H9 (cell line): ENCODE results near the gene EID2. TPM values are rescaled to one million over a fixed set of nuclear protein-coding genes. Genes with fewer than 3 reads are reported as not detected.

ENCODE experiments used
- DNase-seq: peaks from one replicate; pipeline ENCODE4 v3.0.0-alpha.2; 2017
- H2AFZ ChIP-seq: one replicate; pipeline ENCODE4 v1.6.1; 2013; ENCODE audit warnings: mild to moderate bottlenecking, low read length, control low read depth, moderate library complexity
- H2AK5ac ChIP-seq: 2 replicates; pipeline ENCODE4 v1.6.1; 2013; ENCODE audit warnings: low read length, control low read depth, mixed read lengths; ENCODE audit not compliant: insufficient read length
- H2BK120ac ChIP-seq: one replicate; pipeline ENCODE4 v1.6.1; 2013; ENCODE audit warnings: low read depth, mild to moderate bottlenecking, low read length, control low read depth, inconsistent platforms; ENCODE audit not compliant: poor library complexity, severe bottlenecking
- H2BK12ac ChIP-seq: 2 replicates; pipeline ENCODE4 v1.6.1; 2013; ENCODE audit warnings: low read length, control low read depth, mixed read lengths, low read depth; ENCODE audit not compliant: insufficient read length
- H2BK15ac ChIP-seq: 2 replicates; pipeline ENCODE4 v1.6.1; 2013; ENCODE audit warnings: low read depth, low read length, control low read depth
- H2BK20ac ChIP-seq: one replicate; pipeline ENCODE4 v1.6.1; 2013; ENCODE audit warnings: low read depth, mild to moderate bottlenecking, low read length, control low read depth, inconsistent platforms; ENCODE audit not compliant: poor library complexity, severe bottlenecking
- H2BK5ac ChIP-seq: 2 replicates; pipeline ENCODE4 v1.6.1; 2013; ENCODE audit warnings: low read length, control low read depth, mixed read lengths; ENCODE audit not compliant: insufficient read length
- H3K14ac ChIP-seq: 2 replicates; pipeline ENCODE4 v1.6.1; 2013; ENCODE audit warnings: low read length, control low read depth; ENCODE audit not compliant: insufficient read depth
- H3K18ac ChIP-seq: 2 replicates; pipeline ENCODE4 v1.6.1; 2013; ENCODE audit warnings: low read depth, mild to moderate bottlenecking, mixed read lengths, low read length, control low read depth; ENCODE audit not compliant: insufficient read length
- H3K23ac ChIP-seq: 2 replicates; pipeline ENCODE4 v1.6.1; 2013; ENCODE audit warnings: low read length, control low read depth, mixed read lengths, low read depth; ENCODE audit not compliant: insufficient read length
- H3K23me2 ChIP-seq: 2 replicates; pipeline ENCODE4 v1.6.1; 2013; ENCODE audit warnings: low read depth, mild to moderate bottlenecking, mixed read lengths, low read length, control low read depth; ENCODE audit not compliant: insufficient read length, poor library complexity, severe bottlenecking
- H3K27ac ChIP-seq: 2 replicates; pipeline ENCODE4 v1.5.1; 2013; ENCODE audit warnings: low read length, control low read depth, mixed read lengths, low read depth; ENCODE audit not compliant: insufficient read length
- H3K27me3 ChIP-seq: 2 replicates; pipeline ENCODE4 v1.6.1; 2013; ENCODE audit warnings: low read length, control low read depth, inconsistent platforms; ENCODE audit not compliant: insufficient read depth
- H3K4ac ChIP-seq: 2 replicates; pipeline ENCODE4 v1.6.1; 2013; ENCODE audit warnings: low read depth, mild to moderate bottlenecking, control low read depth, inconsistent platforms, low read length, moderate library complexity
- H3K4me1 ChIP-seq: 2 replicates; pipeline ENCODE4 v1.6.1; 2013; ENCODE audit warnings: low read length, control low read depth, inconsistent platforms; ENCODE audit not compliant: insufficient read depth
- H3K4me2 ChIP-seq: 2 replicates; pipeline ENCODE4 v1.6.1; 2013; ENCODE audit warnings: low read length, control low read depth, mixed read lengths; ENCODE audit not compliant: insufficient read length, insufficient read depth
- H3K56ac ChIP-seq: 2 replicates; pipeline ENCODE4 v1.6.1; 2013; ENCODE audit warnings: low read depth, mild to moderate bottlenecking, mixed read lengths, low read length, control low read depth; ENCODE audit not compliant: insufficient read length
- H3K79me1 ChIP-seq: 2 replicates; pipeline ENCODE4 v1.6.1; 2013; ENCODE audit warnings: low read depth, mild to moderate bottlenecking, moderate library complexity, low read length, control low read depth, inconsistent platforms; ENCODE audit not compliant: insufficient read depth, poor library complexity, severe bottlenecking
- H3K79me2 ChIP-seq: 2 replicates; pipeline ENCODE4 v1.6.1; 2013; ENCODE audit warnings: low read length, control low read depth, inconsistent platforms; ENCODE audit not compliant: insufficient read depth
- H3K9ac ChIP-seq: 2 replicates; pipeline ENCODE4 v1.6.1; 2013; ENCODE audit warnings: low read length, control low read depth, mixed read lengths; ENCODE audit not compliant: insufficient read length; ENCODE audit errors: extremely low read depth
- H3K9me3 ChIP-seq: one replicate; pipeline ENCODE4 v1.6.1; 2013; ENCODE audit warnings: low read depth, low read length, inconsistent platforms; ENCODE audit not compliant: control insufficient read depth
- H3T11ph ChIP-seq: one replicate; pipeline ENCODE4 v1.6.1; 2013; ENCODE audit warnings: mild to moderate bottlenecking, low read length, control low read depth, inconsistent platforms
- H4K20me1 ChIP-seq: one replicate; pipeline ENCODE4 v1.6.1; 2013; ENCODE audit not compliant: control insufficient read depth, insufficient read length, insufficient read depth
- H4K5ac ChIP-seq: 2 replicates; pipeline ENCODE4 v1.6.1; 2013; ENCODE audit warnings: low read depth, mild to moderate bottlenecking, mixed read lengths, low read length, control low read depth; ENCODE audit not compliant: insufficient read length
- H4K8ac ChIP-seq: replicated peaks from 2 replicates; pipeline ENCODE4 v1.6.1; 2013; ENCODE audit warnings: low read length, control low read depth, mixed read lengths, low read depth; ENCODE audit not compliant: insufficient read length
- H4K91ac ChIP-seq: 2 replicates; pipeline ENCODE4 v1.6.1; 2013; ENCODE audit warnings: low read depth, mild to moderate bottlenecking, moderate library complexity, mixed read lengths, low read length, control low read depth; ENCODE audit not compliant: insufficient read length
- H3K27ac Mint-ChIP-seq, 3 experiments: 2 replicates in 2 of 3; 3 replicates in 1 of 3; pipeline ENCODE4 v1.8.0; 2020 to 2021; ENCODE audit warnings: mixed read lengths in 3 of 3, mild to moderate bottlenecking in 1 of 3, moderate library complexity in 1 of 3
- H3K27me3 Mint-ChIP-seq: 2 replicates; pipeline ENCODE4 v1.8.0; 2021; ENCODE audit warnings: low read depth, mild to moderate bottlenecking, moderate library complexity, mixed read lengths
- H3K36me3 Mint-ChIP-seq, 3 experiments: 2 replicates in 2 of 3; 3 replicates in 1 of 3; pipeline ENCODE4 v1.8.0; 2020 to 2021; ENCODE audit warnings: low read depth in 3 of 3, mixed read lengths in 3 of 3; ENCODE audit not compliant: insufficient read depth in 1 of 3
- H3K4me1 Mint-ChIP-seq, 2 experiments: 2 replicates each; pipeline ENCODE4 v1.8.0; 2020; ENCODE audit warnings: mixed read lengths in 2 of 2
- H3K4me3 Mint-ChIP-seq, 2 experiments: 2 replicates in 1 of 2; 3 replicates in 1 of 2; pipeline ENCODE4 v1.8.0; 2020 to 2021; ENCODE audit warnings: mild to moderate bottlenecking in 2 of 2, mixed read lengths in 2 of 2, moderate library complexity in 1 of 2
- H3K9me3 Mint-ChIP-seq, 2 experiments: 2 replicates in 1 of 2; 3 replicates in 1 of 2; pipeline ENCODE4 v1.8.0; 2020; ENCODE audit warnings: mild to moderate bottlenecking in 2 of 2, mixed read lengths in 2 of 2, moderate library complexity in 1 of 2
- WGBS: extraction: QIAGEN DNeasy Blood & Tissue Kit; methylation state at CpG from one replicate; pipeline ENCODE4 v1.1.7; 2013; ENCODE audit warnings: missing lambda C conversion rate, low lambda C conversion rate, mixed read lengths; ENCODE audit not compliant: insufficient read length; ENCODE audit errors: extremely low coverage; 5-methylcytosine and 5-hydroxymethylcytosine counted together
- total RNA-seq: library from RNA; stranded (reverse); gene quantifications from 2 replicates; pipeline ENCODE4 v1.2.1, GENCODE V29; 2021
- TF ChIP-seq, protein P1 (sequence below): fragments of 200-600 bp; sonication (generic); conservative IDR thresholded peaks from 3 replicates; pipeline ENCODE4 v1.8.0; 2021; ENCODE audit warnings: antibody characterized with exemption, mild to moderate bottlenecking

The EID2 gene
- total RNA-seq, 1 experiment from 2014 or later, result 18.8 TPM

DNA sequence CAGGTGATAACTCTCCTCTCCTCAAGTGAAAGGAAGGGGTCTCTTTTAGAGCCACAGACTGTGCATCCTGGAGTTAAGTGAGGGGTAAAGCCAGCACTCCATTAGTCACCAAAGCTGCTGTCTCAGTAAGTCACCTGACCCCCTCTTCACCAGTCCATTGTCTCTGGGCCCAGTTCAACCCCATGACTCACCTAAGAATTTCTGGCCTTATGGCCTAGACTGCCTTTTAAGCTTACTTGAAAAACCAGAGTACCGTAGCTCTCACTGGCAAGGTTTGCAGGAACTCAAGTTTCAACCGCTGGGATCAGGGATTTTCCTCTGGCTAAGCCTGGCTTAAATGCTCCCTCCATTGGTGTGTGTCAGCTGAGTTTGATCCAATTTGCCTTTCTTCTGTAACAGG is 23.4 kb upstream of the EID2 start:
- Histone ChIP-seq H4K5ac (no peak overlapping the region), H4K91ac (peak overlapping the region; percentile 37), H3K4ac (no peak overlapping the region), H2BK12ac (no peak overlapping the region), H3K14ac (no peak overlapping the region), H2BK120ac (no peak overlapping the region), H3K27ac (no peak overlapping the region), H3K9ac (no peak overlapping the region), H3K18ac (no peak overlapping the region), H2AFZ (no peak overlapping the region), H2BK5ac (no peak overlapping the region), H4K8ac (no peak overlapping the region), H3K23ac (no peak overlapping the region), H3T11ph (no peak overlapping the region), H3K4me1 (no peaks in the 10 kb centered on the region), H2BK15ac (no peak overlapping the region), H4K20me1 (no peaks in the 10 kb centered on the region), H3K9me3 (no peaks in the 10 kb centered on the region), H3K23me2 (no peaks in the 10 kb centered on the region), H2AK5ac (no peak overlapping the region), H3K79me2 (no peaks in the 10 kb centered on the region), H3K56ac (no peak overlapping the region), H3K4me2 (no peak overlapping the region), H3K27me3 (0 out of 2 replicates have a peak, but pooled peaks cover 2% of the 10 kb centered on the region), H3K79me1 (no peaks in the 10 kb centered on the region), H2BK20ac (no peak overlapping the region)
- no CpG with 5 or more reads among the region's 2 CpGs for WGBS
- Mint-ChIP-seq H3K4me1 (peaks cover 0 to 3% of the 10 kb centered on the region in 2 experiments; a peak in 1 of 4 replicates), H3K36me3 (no peaks in the 10 kb centered on the region), H3K27me3 (peaks cover 12% of the 10 kb centered on the region), H3K27ac (no peak overlapping the region; a peak in 1 of 7 replicates), H3K4me3 (no peak overlapping the region), H3K9me3 (no peaks in the 10 kb centered on the region)
- TF ChIP-seq, protein P1, sequence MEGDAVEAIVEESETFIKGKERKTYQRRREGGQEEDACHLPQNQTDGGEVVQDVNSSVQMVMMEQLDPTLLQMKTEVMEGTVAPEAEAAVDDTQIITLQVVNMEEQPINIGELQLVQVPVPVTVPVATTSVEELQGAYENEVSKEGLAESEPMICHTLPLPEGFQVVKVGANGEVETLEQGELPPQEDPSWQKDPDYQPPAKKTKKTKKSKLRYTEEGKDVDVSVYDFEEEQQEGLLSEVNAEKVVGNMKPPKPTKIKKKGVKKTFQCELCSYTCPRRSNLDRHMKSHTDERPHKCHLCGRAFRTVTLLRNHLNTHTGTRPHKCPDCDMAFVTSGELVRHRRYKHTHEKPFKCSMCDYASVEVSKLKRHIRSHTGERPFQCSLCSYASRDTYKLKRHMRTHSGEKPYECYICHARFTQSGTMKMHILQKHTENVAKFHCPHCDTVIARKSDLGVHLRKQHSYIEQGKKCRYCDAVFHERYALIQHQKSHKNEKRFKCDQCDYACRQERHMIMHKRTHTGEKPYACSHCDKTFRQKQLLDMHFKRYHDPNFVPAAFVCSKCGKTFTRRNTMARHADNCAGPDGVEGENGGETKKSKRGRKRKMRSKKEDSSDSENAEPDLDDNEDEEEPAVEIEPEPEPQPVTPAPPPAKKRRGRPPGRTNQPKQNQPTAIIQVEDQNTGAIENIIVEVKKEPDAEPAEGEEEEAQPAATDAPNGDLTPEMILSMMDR, result no peak
- no peak for DNase-seq
